Kasumi-1 (cell line): ENCODE data around the gene ABHD12.
"Not testable (repeated sequence)": the region's sequence is repeated elsewhere in the genome, so short reads cannot be mapped to it uniquely, and the experiment has no call there.

Experiments used
- DNase-seq, 2 experiments: peaks; one replicate each; lab custom pipeline; 2025; lab: John Stamatoyannopoulos, UW

The ABHD12 gene

GRCh38 chr20:25321991-25322390, 68.6 kb downstream of the ABHD12 start:
- no peak for DNase-seq

- DNase-seq, result no peak
Observed at GRCh38 chr20:25321262-25321831, 69.3 kb downstream of the ABHD12 start.

- no peak for DNase-seq
Observed at GRCh38 chr20:25320035-25320800, 70.4 kb downstream of the ABHD12 start.

GRCh38 chr20:25319241-25320034, 71.2 kb downstream of the ABHD12 start:
- no peak for DNase-seq

- peak; percentile 67 for DNase-seq
Observed at GRCh38 chr20:25318471-25319240, 72.0 kb downstream of the ABHD12 start.

GRCh38 chr20:25317351-25318075, 73.1 kb downstream of the ABHD12 start:
- DNase-seq, result no peak

- no peak for DNase-seq
Observed at GRCh38 chr20:25316506-25317190, 74.0 kb downstream of the ABHD12 start.

GRCh38 chr20:25315418-25316210, 75.0 kb downstream of the ABHD12 start:
- DNase-seq, result no peak

GRCh38 chr20:25314497-25315417, 75.9 kb downstream of the ABHD12 start:
- DNase-seq, result no peak

GRCh38 chr20:25313593-25313992, 77.0 kb downstream of the ABHD12 start:
- DNase-seq, result no peak

- not testable (repeated sequence) for DNase-seq
Observed at GRCh38 chr20:25312716-25313115, 77.9 kb downstream of the ABHD12 start.

- no peak for DNase-seq
Observed at GRCh38 chr20:25310921-25311728, 79.5 kb downstream of the ABHD12 start.

- DNase-seq, result peak; percentile 67 to 73
Observed at GRCh38 chr20:25310268-25310920, 80.2 kb downstream of the ABHD12 start.

- DNase-seq, result no peak
Observed at GRCh38 chr20:25309395-25310267, 81.0 kb downstream of the ABHD12 start.

- DNase-seq, result no peak
Observed at GRCh38 chr20:25308671-25309394, 81.8 kb downstream of the ABHD12 start.

- no peak for DNase-seq
Observed at GRCh38 chr20:25308083-25308491, 82.5 kb downstream of the ABHD12 start.
